Activated T-helper 1 cell treated with Interleukin-2 at 50 U/mL for 16 hours (primary cell): ENCODE results near the gene SSR1.

Source experiments
- DNase-seq: peaks from one replicate; pipeline ENCODE4 v3.0.0-alpha.2; 2020; ENCODE audit warnings: low read depth

The SSR1 gene

GRCh38 chr6:7257521-7258230 lies 55.3 kb downstream of the SSR1 start:
- DNase-seq, result no peak

GRCh38 chr6:7256785-7257184 lies 56.2 kb downstream of the SSR1 start:
- no peak for DNase-seq

- DNase-seq, result no peak
These were observed 57.1 kb downstream of the SSR1 start for GRCh38 chr6:7255918-7256317.

GRCh38 chr6:7254980-7255835 lies 57.8 kb downstream of the SSR1 start:
- no peak for DNase-seq

GRCh38 chr6:7252390-7252789 lies 60.6 kb downstream of the SSR1 start:
- DNase-seq, result no peak

- DNase-seq, result no peak
These were observed 61.2 kb downstream of the SSR1 start for GRCh38 chr6:7251646-7252260.

- no peak for DNase-seq
These were observed 62.2 kb downstream of the SSR1 start for GRCh38 chr6:7250812-7251211.

GRCh38 chr6:7249946-7250643 lies 62.9 kb downstream of the SSR1 start:
- DNase-seq, result no peak

GRCh38 chr6:7249391-7249790 lies 63.6 kb downstream of the SSR1 start:
- DNase-seq, result no peak

GRCh38 chr6:7247828-7248227 lies 65.2 kb downstream of the SSR1 start:
- no peak for DNase-seq

- DNase-seq, result no peak
These were observed 65.9 kb downstream of the SSR1 start for GRCh38 chr6:7247179-7247456.

GRCh38 chr6:7246401-7247178 lies 66.4 kb downstream of the SSR1 start:
- DNase-seq, result no peak

GRCh38 chr6:7245668-7246393 lies 67.2 kb downstream of the SSR1 start:
- no peak for DNase-seq

GRCh38 chr6:7243179-7243981 lies 69.6 kb downstream of the SSR1 start:
- no peak for DNase-seq

- no peak for DNase-seq
These were observed 70.2 kb downstream of the SSR1 start for GRCh38 chr6:7242835-7243178.

GRCh38 chr6:7241709-7242645 lies 71.0 kb downstream of the SSR1 start:
- DNase-seq, result no peak

- DNase-seq, result no peak
These were observed 71.8 kb downstream of the SSR1 start for GRCh38 chr6:7241160-7241559.

GRCh38 chr6:7240351-7240750 lies 72.6 kb downstream of the SSR1 start:
- no peak for DNase-seq

- no peak for DNase-seq
These were observed 73.4 kb downstream of the SSR1 start for GRCh38 chr6:7239590-7239948.
